ENCODE measurements around the gene VSX1.

The VSX1 gene

DNA sequence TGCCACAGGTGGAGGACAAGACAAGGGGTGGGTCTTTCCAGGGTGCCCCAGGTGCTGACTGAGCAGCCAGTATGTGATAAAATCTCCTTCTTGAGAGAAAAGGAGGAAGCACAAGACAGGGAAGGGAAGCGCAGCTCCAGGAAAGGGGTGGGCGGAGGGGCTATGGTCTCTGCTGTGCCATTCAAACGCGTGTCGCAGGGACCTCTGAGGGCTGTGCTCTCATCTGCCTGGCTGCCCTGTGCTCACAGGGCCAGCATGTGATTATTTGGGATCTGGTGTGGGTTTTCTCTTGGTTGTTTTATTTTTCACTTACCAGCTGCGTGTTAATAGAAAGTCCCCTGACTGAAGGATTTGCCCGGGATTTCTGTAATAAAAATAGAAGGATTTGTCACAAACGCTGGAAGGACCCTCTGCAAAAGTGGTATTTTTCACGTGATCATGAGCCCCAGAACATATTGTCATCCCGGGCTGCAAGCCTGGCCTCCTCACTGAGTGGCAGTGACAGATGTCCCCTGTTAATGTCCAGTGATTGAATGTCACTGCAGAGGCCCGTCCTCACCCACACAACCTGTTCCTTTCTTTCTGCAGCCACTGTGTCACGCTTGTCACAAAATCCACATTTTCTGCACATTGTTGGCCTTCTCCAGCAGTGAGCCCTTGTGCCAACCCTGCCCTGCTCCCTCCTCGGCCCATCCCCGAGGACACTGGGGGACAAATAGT is 35.0 kb upstream of the VSX1 start:
- Histone ChIP-seq H3K4me1 (ENCODE audit: control insufficient read depth, low read depth, low read length) (no peaks in the 10 kb centered on the region), H3K9ac (ENCODE audit: low read length) (no peak overlapping the region), H3K4me3 (ENCODE audit: low read length) (no peak overlapping the region), H3K27ac (ENCODE audit: low read length) (no peak overlapping the region), H3K36me3 (ENCODE audit: control insufficient read depth, low read depth, low read length) (no peaks in the 10 kb centered on the region), H3K27me3 (ENCODE audit: control insufficient read depth, insufficient read depth, low read length) (no peaks in the 10 kb centered on the region), H3K9me3 (ENCODE audit: control insufficient read depth, low read depth, low read length) (no peaks in the 10 kb centered on the region)

DNA sequence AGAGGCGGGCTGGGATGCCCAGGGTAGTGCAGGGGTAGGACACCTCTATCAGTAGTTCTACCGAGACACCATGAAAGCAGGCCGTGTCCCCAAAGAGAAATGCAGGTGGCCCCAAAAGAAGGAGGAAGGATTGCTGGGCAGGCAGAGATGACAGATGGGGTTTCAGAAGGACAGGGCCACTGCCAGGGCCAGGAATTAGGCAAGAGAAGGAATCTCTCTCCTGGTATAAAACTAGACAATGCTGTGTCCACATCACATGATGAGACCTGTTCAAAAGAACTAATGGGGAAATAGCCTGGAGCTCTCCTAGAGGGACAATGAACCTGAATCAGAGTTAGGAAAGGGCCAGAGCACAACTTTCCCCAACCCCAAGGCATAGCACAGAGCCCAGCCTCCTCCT is 21.6 kb upstream of the VSX1 start:
- H3K27me3 ChIP-seq (ENCODE audit: control insufficient read depth, insufficient read depth, low read length) = no peaks in the 10 kb centered on the region
- H3K9ac ChIP-seq (ENCODE audit: low read length) = no peak overlapping the region
- H3K4me3 ChIP-seq (ENCODE audit: low read length) = no peak overlapping the region
- no peak overlapping the region for H3K27ac ChIP-seq (ENCODE audit: low read length)
- H3K4me1 ChIP-seq (ENCODE audit: control insufficient read depth, low read depth, low read length) = no peaks in the 10 kb centered on the region
- no peaks in the 10 kb centered on the region for H3K36me3 ChIP-seq (ENCODE audit: control insufficient read depth, low read depth, low read length)
- no peaks in the 10 kb centered on the region for H3K9me3 ChIP-seq (ENCODE audit: control insufficient read depth, low read depth, low read length)

DNA sequence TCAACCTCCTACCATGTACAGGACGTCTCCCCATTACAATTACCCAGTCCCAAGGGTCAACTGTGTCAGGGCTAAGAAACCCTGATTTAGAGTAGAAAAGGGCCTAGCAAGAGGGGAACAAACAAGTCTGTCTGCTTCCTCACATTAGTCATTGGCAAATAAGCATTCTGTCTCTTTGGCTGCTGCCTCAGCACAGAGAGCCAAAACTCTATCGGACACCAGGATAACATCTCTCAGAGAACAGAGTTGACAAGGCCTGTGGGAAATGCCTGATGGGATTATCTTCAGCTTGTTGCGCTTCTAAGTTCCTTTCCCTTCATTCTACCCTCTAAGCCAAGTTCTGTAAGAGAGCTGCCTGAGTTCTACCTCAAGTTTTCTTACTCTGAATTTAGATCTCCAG is 19.0 kb upstream of the VSX1 start:
- Histone ChIP-seq H3K4me1 (ENCODE audit: control insufficient read depth, low read depth, low read length) (no peaks in the 10 kb centered on the region), H3K27ac (ENCODE audit: low read length) (no peak overlapping the region), H3K4me3 (ENCODE audit: low read length) (no peak overlapping the region), H3K9ac (ENCODE audit: low read length) (no peak overlapping the region), H3K36me3 (ENCODE audit: control insufficient read depth, low read depth, low read length) (no peaks in the 10 kb centered on the region), H3K9me3 (ENCODE audit: control insufficient read depth, low read depth, low read length) (no peaks in the 10 kb centered on the region), H3K27me3 (ENCODE audit: control insufficient read depth, insufficient read depth, low read length) (no peaks in the 10 kb centered on the region)

DNA sequence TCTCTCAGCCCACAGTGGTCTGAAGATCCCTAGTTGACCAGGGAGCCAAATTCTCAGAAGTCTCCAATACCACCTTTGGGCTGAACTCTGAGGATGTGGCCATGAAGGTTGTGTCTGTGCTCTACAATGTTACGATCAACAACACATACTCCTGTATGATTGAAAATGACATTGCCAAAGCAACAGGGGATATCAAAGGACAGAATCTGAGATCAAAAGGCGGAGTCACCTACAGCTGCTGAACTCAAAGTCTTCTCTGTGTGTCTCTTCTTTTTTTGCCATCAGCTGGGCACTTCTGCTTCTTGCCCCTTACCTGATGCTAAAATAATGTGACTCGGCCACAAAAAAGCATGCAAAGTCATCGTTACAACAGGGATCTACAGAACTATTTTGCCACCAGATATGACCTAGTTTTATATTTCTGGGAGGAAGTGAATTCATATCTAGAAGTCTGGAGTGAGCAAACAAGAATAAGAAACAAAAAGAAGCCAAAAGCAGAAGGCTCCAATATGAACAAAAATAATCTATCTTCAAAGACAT is 17.7 kb upstream of the VSX1 start:
- Histone ChIP-seq H3K4me1 (ENCODE audit: control insufficient read depth, low read depth, low read length) (no peaks in the 10 kb centered on the region), H3K27me3 (ENCODE audit: control insufficient read depth, insufficient read depth, low read length) (no peaks in the 10 kb centered on the region), H3K36me3 (ENCODE audit: control insufficient read depth, low read depth, low read length) (no peaks in the 10 kb centered on the region), H3K9me3 (ENCODE audit: control insufficient read depth, low read depth, low read length) (no peaks in the 10 kb centered on the region), H3K4me3 (ENCODE audit: low read length) (no peak overlapping the region), H3K9ac (ENCODE audit: low read length) (no peak overlapping the region), H3K27ac (ENCODE audit: low read length) (no peak overlapping the region)

DNA sequence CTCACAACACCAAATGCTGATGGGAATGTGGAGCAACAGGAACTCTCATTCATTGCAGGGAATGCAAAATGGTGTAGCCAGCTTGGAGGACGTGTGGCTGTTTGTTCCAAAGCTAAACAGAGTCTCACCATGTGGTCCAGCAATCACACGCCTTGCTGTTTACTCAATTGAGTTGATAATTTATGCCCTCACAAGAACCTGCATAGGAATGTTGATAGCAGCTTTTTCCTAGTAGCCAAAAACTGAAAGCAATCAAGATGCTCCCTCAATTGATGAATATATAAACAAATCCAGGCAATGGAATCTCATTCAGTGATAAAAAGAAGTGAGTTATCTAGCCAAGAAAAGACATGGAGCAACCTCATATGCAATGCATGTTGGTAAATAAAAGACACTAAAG is 15.6 kb upstream of the VSX1 start:
- Histone ChIP-seq H3K9me3 (ENCODE audit: control insufficient read depth, low read depth, low read length) (no peaks in the 10 kb centered on the region), H3K9ac (ENCODE audit: low read length) (no peak overlapping the region), H3K4me1 (ENCODE audit: control insufficient read depth, low read depth, low read length) (no peaks in the 10 kb centered on the region), H3K27ac (ENCODE audit: low read length) (no peak overlapping the region), H3K4me3 (ENCODE audit: low read length) (no peak overlapping the region), H3K36me3 (ENCODE audit: control insufficient read depth, low read depth, low read length) (no peaks in the 10 kb centered on the region), H3K27me3 (ENCODE audit: control insufficient read depth, insufficient read depth, low read length) (no peaks in the 10 kb centered on the region)

DNA sequence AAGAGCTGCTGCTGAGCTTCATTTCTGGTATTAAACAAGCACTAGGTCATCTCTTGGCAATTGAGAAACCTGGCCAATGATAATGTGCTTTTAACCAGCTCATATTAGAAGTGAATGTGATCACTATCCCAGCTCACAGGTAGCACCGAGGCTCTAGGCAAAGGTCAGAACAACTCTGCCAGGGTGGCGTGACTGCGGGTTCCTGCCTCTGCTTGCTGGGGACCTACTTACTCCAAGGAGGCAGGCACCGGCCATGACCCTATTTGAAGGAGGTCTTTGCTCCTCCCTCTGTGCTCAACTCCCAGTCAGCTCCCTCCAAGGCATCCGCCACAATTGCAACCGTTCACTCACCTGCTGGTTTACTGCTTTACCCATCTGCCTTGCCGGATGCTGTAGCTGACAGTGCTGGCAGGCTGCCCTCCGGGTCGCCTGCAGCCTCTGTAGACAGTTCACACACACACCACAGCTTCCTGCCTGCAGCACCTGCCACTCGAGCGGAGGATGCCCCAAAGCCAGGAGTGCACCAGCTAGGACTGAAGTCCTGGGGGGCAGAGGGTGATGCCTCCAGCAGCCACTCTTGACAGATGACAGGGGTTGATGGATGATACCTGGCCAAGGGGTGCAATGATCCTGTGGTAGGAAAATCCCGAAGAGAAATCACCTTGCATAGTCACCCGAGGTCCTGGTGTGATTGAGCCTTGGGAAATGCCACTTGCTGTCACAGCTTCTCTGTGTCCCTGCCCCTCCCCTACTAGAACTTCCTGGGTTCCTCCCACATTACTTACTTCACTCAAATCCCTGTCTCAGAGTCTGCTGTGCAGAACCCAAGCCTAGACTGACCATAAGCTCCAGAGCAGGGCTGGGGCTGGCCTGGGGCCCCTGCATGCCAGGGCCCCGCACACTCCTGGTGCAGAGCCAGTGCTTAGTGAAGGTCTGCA is 8.8 kb upstream of the VSX1 start:
- H3K27ac ChIP-seq (ENCODE audit: low read length) = no peak overlapping the region
- H3K36me3 ChIP-seq (ENCODE audit: control insufficient read depth, low read depth, low read length) = no peaks in the 10 kb centered on the region
- no peak overlapping the region for H3K4me3 ChIP-seq (ENCODE audit: low read length)
- H3K4me1 ChIP-seq (ENCODE audit: control insufficient read depth, low read depth, low read length) = peaks cover 4% of the 10 kb centered on the region
- H3K9ac ChIP-seq (ENCODE audit: low read length) = no peak overlapping the region
- peaks cover 19% of the 10 kb centered on the region for H3K27me3 ChIP-seq (ENCODE audit: control insufficient read depth, insufficient read depth, low read length)
- no peaks in the 10 kb centered on the region for H3K9me3 ChIP-seq (ENCODE audit: control insufficient read depth, low read depth, low read length)

DNA sequence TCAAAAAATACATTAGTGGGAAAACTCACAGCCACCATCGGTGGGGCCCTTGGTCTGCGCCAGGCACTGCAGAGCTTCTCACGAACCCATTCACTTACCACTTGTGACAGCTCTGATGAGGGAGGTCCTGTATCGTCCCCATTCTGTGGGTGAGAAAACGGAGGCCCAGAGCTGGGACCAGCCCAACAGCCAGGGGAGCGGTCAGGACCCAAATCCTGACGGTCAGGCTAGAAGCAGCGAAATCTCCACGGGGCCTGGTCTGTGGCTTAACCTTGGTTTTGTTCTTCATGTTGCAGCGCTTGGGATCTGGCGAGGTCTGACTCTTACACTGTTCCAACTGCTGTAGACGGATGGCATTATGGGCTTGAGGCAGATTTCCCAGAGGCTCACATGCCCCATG is 7.7 kb upstream of the VSX1 start:
- Histone ChIP-seq H3K4me3 (ENCODE audit: low read length) (no peak overlapping the region), H3K27ac (ENCODE audit: low read length) (no peak overlapping the region), H3K4me1 (ENCODE audit: control insufficient read depth, low read depth, low read length) (peaks cover 8% of the 10 kb centered on the region), H3K27me3 (ENCODE audit: control insufficient read depth, insufficient read depth, low read length) (peaks cover 30% of the 10 kb centered on the region), H3K9me3 (ENCODE audit: control insufficient read depth, low read depth, low read length) (no peaks in the 10 kb centered on the region), H3K9ac (ENCODE audit: low read length) (no peak overlapping the region), H3K36me3 (ENCODE audit: control insufficient read depth, low read depth, low read length) (no peaks in the 10 kb centered on the region)

DNA sequence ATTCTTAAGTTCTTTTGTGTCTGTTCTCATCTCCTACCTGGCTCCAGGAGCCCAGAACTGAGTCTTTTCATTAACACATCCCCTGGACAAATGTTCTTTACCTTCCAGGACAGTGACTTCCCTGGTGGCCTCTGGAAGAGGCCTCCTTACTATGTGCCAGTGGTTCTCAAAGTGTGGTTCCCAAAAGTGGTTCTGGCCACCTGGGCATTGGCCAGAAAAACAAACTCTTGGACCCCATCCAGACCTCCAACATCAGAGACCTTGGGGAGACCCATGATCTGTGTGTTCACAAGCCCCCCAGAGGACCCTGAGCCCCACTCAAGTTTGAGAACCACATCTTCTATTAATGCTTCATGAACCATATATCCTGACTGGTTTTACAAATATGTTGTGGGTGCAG is 7.2 kb upstream of the VSX1 start:
- H3K9me3 ChIP-seq (ENCODE audit: control insufficient read depth, low read depth, low read length) = no peaks in the 10 kb centered on the region
- H3K4me1 ChIP-seq (ENCODE audit: control insufficient read depth, low read depth, low read length) = peaks cover 14% of the 10 kb centered on the region
- H3K27me3 ChIP-seq (ENCODE audit: control insufficient read depth, insufficient read depth, low read length) = peaks cover 36% of the 10 kb centered on the region
- H3K27ac ChIP-seq (ENCODE audit: low read length) = no peak overlapping the region
- no peaks in the 10 kb centered on the region for H3K36me3 ChIP-seq (ENCODE audit: control insufficient read depth, low read depth, low read length)
- H3K4me3 ChIP-seq (ENCODE audit: low read length) = no peak overlapping the region
- H3K9ac ChIP-seq (ENCODE audit: low read length) = no peak overlapping the region

DNA sequence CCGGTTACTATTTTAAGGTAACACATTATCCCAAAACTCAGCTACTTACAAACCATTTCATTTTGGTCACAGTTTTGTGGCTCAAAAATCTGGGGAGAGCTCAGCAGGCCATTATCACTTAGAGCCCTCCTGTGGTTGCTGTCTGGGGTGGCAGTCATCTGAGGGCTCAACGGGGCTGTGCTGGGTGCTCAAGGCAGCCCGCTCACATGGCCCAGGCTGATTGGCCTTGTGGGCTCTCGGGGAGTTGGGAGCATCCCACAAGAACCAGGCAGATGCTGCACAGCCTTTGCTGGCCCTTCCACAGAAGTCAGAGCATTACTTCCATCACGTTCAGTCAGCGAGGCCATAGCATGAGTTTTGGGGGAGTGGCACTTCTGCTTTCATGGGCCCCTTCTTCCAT is 6.3 kb upstream of the VSX1 start:
- Histone ChIP-seq H3K4me3 (ENCODE audit: low read length) (no peak overlapping the region), H3K36me3 (ENCODE audit: control insufficient read depth, low read depth, low read length) (no peaks in the 10 kb centered on the region), H3K4me1 (ENCODE audit: control insufficient read depth, low read depth, low read length) (peaks cover 22% of the 10 kb centered on the region), H3K9me3 (ENCODE audit: control insufficient read depth, low read depth, low read length) (no peaks in the 10 kb centered on the region), H3K27me3 (ENCODE audit: control insufficient read depth, insufficient read depth, low read length) (peaks cover 44% of the 10 kb centered on the region), H3K27ac (ENCODE audit: low read length) (no peak overlapping the region), H3K9ac (ENCODE audit: low read length) (no peak overlapping the region)

DNA sequence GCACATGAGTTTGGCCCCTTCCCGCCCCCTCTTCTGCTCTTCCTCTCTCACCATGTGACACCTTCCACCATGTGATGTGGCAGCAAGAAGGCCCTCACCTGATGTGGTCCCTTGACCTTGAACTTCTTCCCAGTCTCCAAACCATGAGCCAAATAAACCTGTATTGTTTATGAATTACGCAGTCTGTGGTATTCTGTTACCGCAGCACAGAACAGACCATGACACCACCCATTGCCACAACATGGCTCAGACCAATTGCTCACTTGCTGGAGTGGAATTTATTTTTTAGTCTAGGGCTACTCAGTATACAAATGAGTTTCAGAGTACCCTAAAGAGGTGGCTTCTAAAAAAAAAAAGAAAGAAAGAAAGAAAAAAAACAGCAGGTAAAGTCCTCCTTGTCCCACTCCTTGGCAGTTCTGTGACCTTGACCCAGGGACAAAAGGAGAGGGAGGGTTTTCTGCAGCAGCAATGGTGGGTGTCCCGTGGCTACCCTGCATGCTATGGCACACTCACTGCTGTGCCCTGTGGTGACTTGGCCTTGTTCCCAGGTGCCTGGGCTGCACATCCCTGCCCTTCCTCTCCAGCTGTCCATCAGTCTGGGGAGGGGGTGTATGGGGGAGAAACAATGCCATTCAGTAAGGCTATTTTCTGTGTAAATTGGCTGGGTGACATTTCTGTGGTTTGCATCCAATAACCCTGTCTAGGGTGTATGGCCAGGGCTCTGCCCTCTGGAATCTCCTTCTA is 5.4 kb upstream of the VSX1 start:
- Histone ChIP-seq H3K36me3 (ENCODE audit: control insufficient read depth, low read depth, low read length) (no peaks in the 10 kb centered on the region), H3K9ac (ENCODE audit: low read length) (no peak overlapping the region), H3K9me3 (ENCODE audit: control insufficient read depth, low read depth, low read length) (no peaks in the 10 kb centered on the region), H3K4me3 (ENCODE audit: low read length) (no peak overlapping the region), H3K27ac (ENCODE audit: low read length) (no peak overlapping the region), H3K4me1 (ENCODE audit: control insufficient read depth, low read depth, low read length) (peaks cover 22% of the 10 kb centered on the region), H3K27me3 (ENCODE audit: control insufficient read depth, insufficient read depth, low read length) (peaks cover 53% of the 10 kb centered on the region)

DNA sequence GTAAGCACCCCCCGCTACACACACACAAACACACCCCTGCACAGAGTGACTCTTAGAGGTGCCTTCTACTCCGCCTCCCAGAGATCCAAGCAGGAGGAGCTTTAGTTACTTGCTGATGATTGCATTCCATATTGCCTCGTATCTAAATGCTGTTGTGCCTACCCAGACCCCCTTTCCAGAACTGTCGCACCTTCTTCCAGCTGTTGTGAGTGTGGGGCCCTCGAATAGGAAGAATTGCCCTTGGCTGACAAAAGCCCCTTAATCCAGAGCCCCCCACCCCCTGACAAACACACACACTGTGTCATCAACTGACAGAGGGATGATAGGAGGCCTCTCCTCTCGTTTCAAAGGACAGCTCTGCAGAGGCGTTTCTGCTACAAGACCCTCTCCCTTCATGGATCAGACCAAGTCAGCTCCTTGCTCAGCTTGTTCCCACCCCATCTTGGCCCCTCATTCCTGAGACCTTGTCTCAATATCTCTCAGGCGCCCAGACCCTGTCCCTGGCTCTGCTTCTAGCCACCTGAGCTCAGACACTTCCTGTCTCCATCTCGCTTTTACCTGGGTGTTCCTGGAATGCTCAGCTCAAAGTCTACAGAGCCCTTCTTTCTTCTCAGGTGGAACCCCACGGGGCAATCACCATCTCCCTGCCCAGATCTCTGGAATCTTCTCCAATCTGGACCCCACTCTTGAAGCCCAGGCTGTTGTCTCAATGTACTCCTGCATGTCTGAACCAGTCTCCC is 4.0 kb upstream of the VSX1 start:
- H3K27me3 ChIP-seq (ENCODE audit: control insufficient read depth, insufficient read depth, low read length) = peaks cover 67% of the 10 kb centered on the region
- H3K4me1 ChIP-seq (ENCODE audit: control insufficient read depth, low read depth, low read length) = peaks cover 18% of the 10 kb centered on the region
- no peak overlapping the region for H3K9ac ChIP-seq (ENCODE audit: low read length)
- no peaks in the 10 kb centered on the region for H3K36me3 ChIP-seq (ENCODE audit: control insufficient read depth, low read depth, low read length)
- no peak overlapping the region for H3K27ac ChIP-seq (ENCODE audit: low read length)
- H3K9me3 ChIP-seq (ENCODE audit: control insufficient read depth, low read depth, low read length) = no peaks in the 10 kb centered on the region
- no peak overlapping the region for H3K4me3 ChIP-seq (ENCODE audit: low read length)
